HG02884 (cell line): ENCODE measurements around the gene DCC.

Source experiments
- ATAC-seq: cut with Tn5 transposase; IDR thresholded peaks from one replicate; pipeline ENCODE4 v1.9.1; 2021; ENCODE audit warnings: mild to moderate bottlenecking, moderate library complexity; ENCODE audit not compliant: unreplicated experiment

Gene DCC

DNA sequence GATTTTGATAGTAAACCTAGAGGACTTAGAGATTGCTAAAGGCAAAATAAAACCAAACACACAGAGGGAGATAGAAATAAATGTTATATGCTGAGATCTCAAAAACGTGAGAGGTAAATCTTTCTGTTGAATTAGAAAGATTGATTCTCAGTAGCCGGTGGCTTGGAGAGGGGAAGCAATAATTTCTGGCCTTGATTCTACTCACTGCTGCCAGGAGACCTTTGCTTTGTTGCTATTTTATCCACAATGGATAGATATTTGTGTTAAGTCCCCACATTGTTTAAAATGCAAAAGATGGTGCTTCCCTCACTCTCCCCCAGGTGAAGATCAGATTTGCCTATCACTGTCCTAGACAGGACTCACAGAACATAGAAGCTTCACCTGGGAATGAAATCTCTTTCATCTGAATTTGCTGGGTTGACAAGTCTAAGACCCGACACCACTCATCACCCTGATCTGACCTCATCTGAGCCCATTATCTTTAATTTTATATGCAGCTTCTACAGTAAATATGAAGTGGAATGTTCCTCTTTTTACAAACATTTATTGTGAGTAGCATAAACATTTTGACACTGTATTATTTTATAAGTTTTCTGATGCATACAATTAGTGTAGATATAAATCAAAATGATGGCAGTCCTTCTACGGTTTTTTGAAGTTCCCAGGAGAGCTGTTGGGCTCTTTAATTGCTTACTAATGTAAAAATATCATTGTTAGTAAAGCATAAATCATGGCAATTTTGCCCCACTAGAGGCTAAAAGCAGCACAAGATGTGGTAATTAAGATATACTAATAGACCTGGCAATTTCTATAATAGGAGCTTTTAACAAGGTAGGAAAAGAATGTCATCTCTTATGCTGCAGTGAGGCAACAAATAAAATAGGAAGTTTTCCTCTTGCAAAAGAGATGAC is 149.7 kb downstream of the DCC start:
- ATAC-seq: no peak

DNA sequence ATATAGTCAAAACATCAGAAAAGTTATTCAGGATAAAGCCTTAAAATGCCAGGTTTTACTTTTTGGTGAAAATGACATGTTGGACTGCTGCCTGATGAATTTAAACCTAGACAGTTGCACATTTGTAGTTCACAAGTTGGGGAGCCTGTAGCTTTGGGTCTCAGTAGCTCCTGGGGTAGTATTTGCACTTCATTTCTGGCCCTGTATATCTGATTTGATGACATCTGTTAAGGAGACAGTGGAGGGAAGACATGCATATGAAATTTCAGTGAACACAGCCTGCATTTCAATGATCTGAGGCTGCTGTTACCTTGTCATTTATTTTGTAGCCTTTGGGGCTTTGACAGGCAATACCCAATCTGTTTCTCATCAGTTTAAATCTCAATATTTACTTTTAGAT is 156.4 kb downstream of the DCC start:
- no peak for ATAC-seq

GRCh38 chr18:52499016-52499415 is 159.0 kb downstream of the DCC start:
- ATAC-seq: no peak

GRCh38 chr18:52499644-52500043 is 159.6 kb downstream of the DCC start:
- no peak for ATAC-seq

DNA sequence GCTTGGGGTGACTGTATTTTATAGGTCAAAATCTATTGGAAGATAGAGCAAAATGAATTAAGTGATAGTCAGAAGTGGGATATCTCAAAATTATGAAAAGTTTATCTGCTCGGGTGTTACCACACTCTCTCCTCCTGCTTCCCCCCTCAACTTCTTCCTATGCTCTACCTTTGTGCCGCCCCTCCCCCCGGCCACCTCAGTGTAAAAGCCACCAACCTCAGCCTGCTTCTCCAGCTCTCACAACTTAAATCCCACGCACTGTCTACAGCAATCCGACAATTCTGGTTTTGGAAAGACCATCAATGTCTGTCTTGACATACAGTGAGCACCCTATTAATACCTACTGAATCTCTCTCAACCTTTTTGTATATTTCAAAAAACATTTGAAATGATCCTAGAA is 164.6 kb downstream of the DCC start:
- no peak for ATAC-seq

GRCh38 chr18:52510139-52510538 is 170.1 kb downstream of the DCC start:
- no peak for ATAC-seq

GRCh38 chr18:52518086-52518485 is 178.1 kb downstream of the DCC start:
- ATAC-seq: no peak

GRCh38 chr18:52519021-52519420 is 179.0 kb downstream of the DCC start:
- no peak for ATAC-seq

DNA sequence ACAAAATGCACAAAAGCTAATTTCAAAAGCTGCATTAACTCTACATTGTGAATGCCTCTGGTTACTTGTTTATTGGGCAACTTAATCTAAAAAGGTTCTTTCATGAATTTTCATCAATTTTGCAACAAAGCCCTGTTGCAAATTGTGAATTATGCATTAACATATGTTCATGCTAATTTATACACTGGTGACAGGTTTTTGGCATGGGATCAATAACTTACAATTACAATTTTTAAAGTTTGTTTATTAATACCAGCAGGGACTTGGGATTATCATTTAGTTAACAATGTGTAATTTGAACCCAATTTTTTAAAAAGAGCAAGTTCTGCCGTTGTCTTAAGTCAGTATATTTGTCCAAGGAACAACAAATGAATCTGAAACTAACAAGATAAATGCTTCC is 183.6 kb downstream of the DCC start:
- ATAC-seq: no peak

DNA sequence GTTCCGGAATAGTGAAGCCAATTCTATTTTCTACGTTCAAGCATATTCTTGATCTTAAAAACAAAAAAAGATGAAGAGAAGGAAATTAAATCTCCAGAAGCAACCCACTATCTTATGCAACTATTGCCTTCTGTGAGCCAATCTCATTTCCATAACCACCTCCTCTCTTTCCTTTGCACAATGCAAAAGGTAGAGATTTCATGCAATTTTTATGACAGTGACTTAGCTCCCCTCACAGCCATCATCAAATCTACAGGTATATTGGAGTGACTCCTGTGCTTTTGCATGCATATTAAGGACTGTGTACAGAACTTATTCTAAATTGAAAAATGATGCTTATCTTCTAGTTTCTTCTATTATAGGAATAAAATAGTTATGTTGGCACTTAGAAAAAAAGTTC is 191.8 kb downstream of the DCC start:
- ATAC-seq: no peak

- no peak for ATAC-seq
These were observed 196.0 kb downstream of the DCC start for GRCh38 chr18:52536039-52536438.

DNA sequence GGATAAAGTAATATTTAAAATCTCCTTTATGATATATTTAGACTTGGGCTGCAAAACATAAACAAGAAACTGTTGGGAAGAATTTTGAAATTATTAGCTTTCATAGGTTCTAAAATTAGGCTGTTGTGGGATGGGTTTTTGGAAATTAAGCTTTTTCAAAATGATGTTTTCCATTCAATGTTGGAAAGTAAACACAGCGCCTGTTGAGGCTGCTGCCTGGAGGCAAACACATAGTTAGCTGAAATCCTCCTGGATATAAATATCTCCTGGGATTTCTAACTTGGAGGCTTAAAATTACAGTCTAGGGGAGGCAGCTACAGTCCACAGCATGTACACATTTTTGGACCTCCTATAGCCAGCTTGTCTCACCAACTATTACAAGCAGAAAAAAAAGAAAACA is 197.3 kb downstream of the DCC start:
- ATAC-seq: no peak

- no peak for ATAC-seq
These were observed 201.1 kb downstream of the DCC start for GRCh38 chr18:52541056-52541455.

DNA sequence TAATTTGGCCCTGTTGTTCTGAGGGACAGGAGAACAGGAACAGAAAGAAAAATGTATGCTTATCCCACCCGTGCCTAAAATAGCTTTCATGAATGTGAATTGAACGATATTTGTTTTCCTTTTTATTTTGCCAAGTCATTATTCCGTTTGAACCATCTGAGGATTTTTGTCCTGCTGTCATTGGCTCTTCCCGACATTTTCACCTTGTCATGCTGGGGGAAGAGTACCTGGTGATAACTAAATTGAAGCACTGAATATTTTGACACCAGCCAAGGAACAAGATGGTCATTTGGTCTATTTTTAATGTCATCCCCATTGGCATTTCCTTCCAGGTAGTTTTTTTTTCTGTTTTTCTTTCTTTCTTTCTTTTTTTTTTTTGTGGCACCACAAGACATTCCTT is 204.1 kb downstream of the DCC start:
- no peak for ATAC-seq

DNA sequence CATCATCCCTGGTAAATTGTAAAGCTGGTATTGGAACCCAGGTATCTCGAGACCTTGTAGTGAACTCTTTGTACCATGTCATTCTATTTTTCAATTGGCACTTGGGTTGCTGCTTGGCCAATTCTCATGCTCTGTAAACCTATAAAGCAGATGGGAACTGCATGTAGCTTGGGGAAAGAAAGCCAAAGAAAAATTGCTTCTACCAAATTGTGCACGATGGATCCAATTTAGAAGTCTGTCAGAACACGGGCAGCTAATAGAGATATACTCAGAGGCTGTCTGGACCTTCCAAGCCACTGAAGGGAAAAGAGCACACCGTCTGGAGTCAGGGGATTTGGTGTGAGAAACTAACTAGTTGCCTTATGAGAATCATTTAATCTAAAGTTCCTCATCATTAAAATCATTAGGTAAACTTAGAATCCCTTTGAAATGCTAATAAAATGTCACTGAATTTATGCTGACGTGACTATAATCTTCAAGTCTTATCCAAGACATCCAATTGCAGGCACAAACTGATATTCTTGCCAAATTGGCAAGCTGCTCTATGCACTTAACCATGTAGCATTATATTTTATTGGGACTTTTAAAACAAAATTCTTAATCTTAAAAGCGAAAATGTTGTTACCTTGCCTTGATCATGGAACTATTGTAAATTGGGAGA is 206.8 kb downstream of the DCC start:
- ATAC-seq: no peak

- ATAC-seq: no peak
These were observed 213.4 kb downstream of the DCC start for GRCh38 chr18:52553441-52553840.

DNA sequence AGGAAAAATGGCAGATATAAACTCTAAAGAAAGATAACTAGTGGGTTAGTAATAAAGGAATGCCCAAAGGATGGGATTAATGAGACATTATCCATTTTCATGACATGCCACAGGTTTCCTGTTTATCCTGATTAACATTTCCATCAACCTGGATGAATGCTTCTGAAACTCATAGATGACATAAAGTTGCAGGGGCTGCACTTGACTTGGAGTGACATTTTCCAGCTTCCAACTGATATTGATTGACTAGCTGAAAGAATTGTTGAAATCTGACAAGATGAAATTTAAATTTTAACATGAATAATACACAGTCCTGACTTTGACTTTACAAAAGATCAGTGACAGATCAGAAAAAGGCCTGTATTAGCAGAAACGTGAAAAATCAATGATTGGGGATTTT is 214.2 kb downstream of the DCC start:
- ATAC-seq: no peak

DNA sequence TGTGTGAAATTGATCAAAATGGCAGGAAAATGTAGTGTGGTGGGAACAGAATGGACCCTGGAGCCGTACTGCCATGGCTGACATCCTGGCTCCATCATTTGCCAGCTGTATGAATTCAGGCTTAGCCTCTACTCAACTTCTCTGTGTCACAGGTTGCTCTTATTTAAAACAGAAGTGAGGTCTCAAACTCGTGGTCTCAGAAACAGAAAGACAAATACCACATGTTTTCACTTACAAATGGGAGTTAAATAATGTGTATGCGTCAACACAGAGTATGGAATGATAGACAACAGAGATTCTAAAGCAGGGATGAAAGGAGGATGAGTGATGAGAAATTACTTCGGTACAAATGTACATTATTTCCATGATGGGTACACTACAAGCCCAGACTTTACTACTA is 227.4 kb downstream of the DCC start:
- ATAC-seq: no peak

DNA sequence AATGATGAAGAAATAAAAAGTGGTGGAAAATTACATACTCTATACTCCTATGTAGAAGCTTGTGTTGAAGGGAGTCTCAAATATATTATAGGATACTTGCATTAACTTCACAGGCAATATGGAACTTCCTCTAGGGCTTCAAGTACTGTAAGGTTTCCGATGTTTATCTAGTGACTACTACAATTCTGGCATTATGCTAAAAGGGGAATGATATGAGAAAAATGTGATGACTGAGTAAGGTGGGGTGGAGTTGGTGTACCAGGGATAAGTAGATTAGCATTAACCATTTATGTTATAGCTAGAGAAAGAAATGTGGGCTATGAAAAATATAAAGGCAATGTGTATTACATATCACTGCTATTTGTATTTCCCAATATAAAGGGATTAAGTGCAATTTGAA is 229.5 kb downstream of the DCC start:
- ATAC-seq: no peak

DNA sequence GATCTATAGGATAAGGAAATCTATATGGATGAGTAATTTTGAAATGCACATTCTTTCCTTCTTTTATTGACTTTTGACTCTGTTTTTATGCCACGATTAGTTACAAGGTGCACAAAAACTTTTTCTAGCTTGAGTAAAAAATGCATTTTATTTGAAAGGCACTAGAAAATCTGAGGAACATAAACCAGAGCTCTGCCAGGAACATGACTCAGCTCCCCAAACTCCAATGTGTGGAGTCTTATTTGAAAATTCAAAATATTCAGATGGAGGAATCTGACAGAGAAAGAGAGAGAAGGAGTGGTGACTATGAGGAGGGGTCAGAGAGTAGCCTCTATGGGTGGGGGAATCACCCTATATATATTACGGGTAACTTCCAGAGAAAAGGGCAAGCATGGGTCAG is 231.0 kb downstream of the DCC start:
- ATAC-seq: no peak

DNA sequence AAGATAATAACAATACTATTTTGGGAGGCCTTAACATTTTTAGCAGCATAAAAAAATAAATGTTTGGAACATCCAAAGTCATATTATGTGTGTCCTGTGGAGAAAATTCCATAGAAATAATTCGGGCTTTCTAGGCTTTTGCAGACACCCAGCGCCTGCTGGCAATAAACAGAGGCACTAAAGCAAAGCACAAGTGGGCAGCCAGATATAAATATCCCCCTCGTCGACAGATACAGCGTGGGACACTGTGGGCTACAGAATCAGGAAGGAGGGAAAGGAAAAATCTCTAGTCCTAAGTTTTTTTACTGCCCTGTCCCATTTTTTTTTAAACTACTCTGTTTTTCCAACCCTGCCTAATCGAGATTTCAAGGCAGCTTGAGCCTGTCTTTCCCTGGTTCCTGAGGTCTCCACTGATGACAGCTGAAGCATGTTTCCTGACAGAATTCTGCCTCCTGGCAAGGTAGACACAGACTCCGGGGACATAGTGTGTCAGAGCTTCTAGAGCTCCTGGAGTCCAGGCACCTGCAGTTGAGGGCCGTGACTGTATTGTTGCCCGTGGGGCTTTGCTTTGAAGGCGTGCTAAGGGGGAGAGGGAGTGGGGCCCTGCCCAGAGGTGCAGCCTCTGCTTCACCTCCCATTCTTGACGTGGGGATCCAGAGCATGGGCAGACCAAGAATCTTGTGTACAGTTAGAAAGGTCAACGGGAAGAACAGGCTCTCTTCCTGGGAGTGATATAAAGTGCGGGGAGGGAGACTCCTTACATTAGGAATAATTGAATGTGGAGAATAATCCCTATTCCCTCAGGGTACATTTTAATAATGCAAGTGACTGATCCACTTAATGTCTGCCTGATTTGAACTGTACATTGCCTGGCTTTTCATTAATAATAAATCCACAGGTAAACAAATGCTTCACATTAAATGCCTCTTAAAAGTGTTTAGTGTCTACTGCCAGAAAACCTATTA is 232.3 kb downstream of the DCC start:
- no peak for ATAC-seq
